Parathyroid adenoma (tissue), 2 donors: ENCODE measurements around the gene ARL6IP5.
A peak's percentile ranks its signal among the peaks of the same experiment; 100 is the strongest.

ENCODE experiments used
- H2AFZ ChIP-seq: fragments of 300-600 bp; sonication (generic); one replicate; pipeline ENCODE4 v1.7.0; 2017; ENCODE audit warnings: antibody characterized with exemption, mild to moderate bottlenecking
- H3K27ac ChIP-seq: fragments of 300-600 bp; sonication (generic); one replicate; pipeline ENCODE4 v1.7.0; 2017
- H3K27me3 ChIP-seq: fragments of 300-600 bp; sonication (generic); one replicate; pipeline ENCODE4 v1.7.0; 2017; ENCODE audit warnings: low read length; ENCODE audit not compliant: control insufficient read depth, insufficient read depth
- H3K36me3 ChIP-seq: fragments of 300-600 bp; sonication (generic); one replicate; pipeline ENCODE4 v1.7.0; 2017; ENCODE audit warnings: low read length; ENCODE audit not compliant: control insufficient read depth, insufficient read depth
- H3K4me1 ChIP-seq: fragments of 300-600 bp; sonication (generic); one replicate; pipeline ENCODE4 v1.7.0; 2017; ENCODE audit warnings: control low read depth
- H3K4me2 ChIP-seq: fragments of 300-600 bp; sonication (generic); one replicate; pipeline ENCODE4 v1.7.0; 2017; ENCODE audit warnings: low read length
- H3K4me3 ChIP-seq: fragments of 300-600 bp; sonication (generic); one replicate; pipeline ENCODE4 v1.7.0; 2017; ENCODE audit warnings: low read depth, low read length
- H3K79me2 ChIP-seq: fragments of 300-600 bp; sonication (generic); one replicate; pipeline ENCODE4 v1.7.0; 2017; ENCODE audit warnings: control low read depth
- H3K9ac ChIP-seq: fragments of 300-600 bp; sonication (generic); one replicate; pipeline ENCODE4 v1.7.0; 2017; ENCODE audit warnings: mild to moderate bottlenecking
- H3K9me3 ChIP-seq: fragments of 300-600 bp; sonication (generic); one replicate; pipeline ENCODE4 v1.7.0; 2017; ENCODE audit warnings: low read length; ENCODE audit not compliant: control insufficient read depth
- CTCF ChIP-seq: fragments of 300-600 bp; sonication (generic); IDR thresholded peaks from one replicate; pipeline ENCODE4 v1.7.0; 2017; ENCODE audit warnings: antibody characterized with exemption, mild to moderate bottlenecking
- donor health status: primary hyperparathyroidism.

The ARL6IP5 gene

GRCh38 chr3:69085168-69085832 lies 563 bp downstream of the ARL6IP5 start:
- H3K36me3 ChIP-seq, result no peaks in the 10 kb centered on the region
- H3K79me2 ChIP-seq, result peaks cover 29% of the 10 kb centered on the region
- H3K4me2 ChIP-seq, result peak overlapping the region; percentile 81
- H3K9me3 ChIP-seq, result no peaks in the 10 kb centered on the region
- peak overlapping the region; percentile 71 for H3K9ac ChIP-seq
- H2AFZ ChIP-seq, result peak overlapping the region; percentile 85
- H3K27ac ChIP-seq, result peak overlapping the region; percentile 91
- peaks cover 31% of the 10 kb centered on the region for H3K4me1 ChIP-seq
- TF ChIP-seq CTCF, result no peak
- no peaks in the 10 kb centered on the region for H3K27me3 ChIP-seq
- peak overlapping the region; percentile 95 for H3K4me3 ChIP-seq

DNA sequence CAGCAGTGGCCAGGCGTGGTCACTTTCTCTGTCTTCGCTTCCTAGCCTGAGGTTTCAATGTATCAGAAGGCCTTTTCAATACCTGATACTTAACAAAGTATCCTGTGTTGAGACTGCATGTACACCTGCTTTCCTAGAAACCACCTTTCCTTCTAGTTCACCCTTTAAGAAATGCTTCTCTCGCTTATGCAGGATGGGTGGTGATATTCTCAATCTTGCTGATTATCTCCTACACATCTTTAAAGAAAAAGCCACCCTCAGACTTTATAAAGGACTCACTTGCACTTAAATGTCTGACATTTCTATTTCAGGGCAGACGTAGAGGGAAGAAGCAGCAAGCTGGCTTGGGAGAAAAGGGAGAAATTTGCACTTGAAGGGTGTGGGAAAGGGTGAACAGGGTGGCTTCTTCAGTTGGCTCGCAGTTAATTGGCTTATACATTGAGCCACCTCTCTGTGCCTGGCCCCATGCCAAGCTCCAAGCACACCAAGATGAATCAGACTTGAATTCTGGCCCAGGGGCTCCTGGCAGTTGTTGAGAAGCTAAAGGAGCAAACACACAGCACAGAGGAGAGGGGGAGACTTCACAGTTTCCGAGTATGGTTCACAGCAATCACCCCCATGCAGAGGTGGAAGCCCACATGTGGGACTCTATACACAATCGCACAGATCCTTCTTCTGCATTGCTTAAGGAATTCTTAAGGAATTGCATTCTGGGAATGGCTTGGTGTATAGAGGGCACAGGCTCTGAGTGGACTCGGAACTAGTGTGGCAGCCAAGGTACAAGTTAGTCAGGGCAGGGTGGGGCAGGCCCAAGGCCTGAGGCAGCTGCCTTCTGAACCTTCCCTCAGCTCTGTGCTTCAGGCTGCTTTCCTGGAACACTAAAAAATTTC lies 1.3 kb downstream of the ARL6IP5 start:
- Histone ChIP-seq H3K4me2 (peak overlapping the region; percentile 81), H3K27me3 (no peaks in the 10 kb centered on the region), H3K36me3 (no peaks in the 10 kb centered on the region), H2AFZ (peak overlapping the region; percentile 85), H3K9ac (peak overlapping the region; percentile 71), H3K4me3 (peak overlapping the region; percentile 95), H3K79me2 (peaks cover 34% of the 10 kb centered on the region), H3K27ac (peak overlapping the region; percentile 91), H3K9me3 (no peaks in the 10 kb centered on the region), H3K4me1 (peaks cover 31% of the 10 kb centered on the region)
- TF ChIP-seq CTCF, result no peak

GRCh38 chr3:69087030-69087791 lies 2.5 kb downstream of the ARL6IP5 start:
- no peak overlapping the region for H3K9ac ChIP-seq
- no peaks in the 10 kb centered on the region for H3K9me3 ChIP-seq
- H3K79me2 ChIP-seq, result peaks cover 34% of the 10 kb centered on the region
- no peak overlapping the region for H2AFZ ChIP-seq
- peak overlapping the region; percentile 17 for H3K4me3 ChIP-seq
- no peaks in the 10 kb centered on the region for H3K27me3 ChIP-seq
- no peak for TF ChIP-seq CTCF
- no peaks in the 10 kb centered on the region for H3K36me3 ChIP-seq
- peak overlapping the region; percentile 54 for H3K4me2 ChIP-seq
- peak overlapping the region; percentile 21 for H3K27ac ChIP-seq
- peaks cover 33% of the 10 kb centered on the region for H3K4me1 ChIP-seq

DNA sequence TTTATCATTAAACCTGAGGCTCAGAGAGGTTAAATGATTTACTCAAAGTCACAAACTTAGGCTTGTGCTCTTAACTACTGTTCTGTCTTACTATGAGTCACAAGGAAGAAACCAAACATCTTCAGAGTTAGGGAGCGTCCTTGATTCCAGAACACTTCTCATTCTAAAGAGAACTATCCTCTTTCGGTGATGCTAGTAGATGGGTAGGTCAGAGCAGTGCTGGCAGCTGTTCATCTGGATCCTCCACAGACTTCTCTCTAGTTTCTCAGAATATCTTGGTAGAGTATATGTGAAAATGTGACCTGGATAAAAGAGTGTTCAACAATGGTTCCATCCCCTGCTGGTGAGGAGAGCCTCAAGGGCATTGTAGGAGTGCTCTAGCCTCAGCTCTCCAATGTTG lies 3.3 kb downstream of the ARL6IP5 start:
- no peak for TF ChIP-seq CTCF
- Histone ChIP-seq H3K9me3 (no peaks in the 10 kb centered on the region), H2AFZ (no peak overlapping the region), H3K4me3 (no peak overlapping the region), H3K79me2 (peaks cover 34% of the 10 kb centered on the region), H3K4me1 (peaks cover 33% of the 10 kb centered on the region), H3K27me3 (no peaks in the 10 kb centered on the region), H3K9ac (no peak overlapping the region), H3K36me3 (no peaks in the 10 kb centered on the region), H3K4me2 (peak overlapping the region; percentile 35), H3K27ac (no peak overlapping the region)
